K562 (cell line): ENCODE data around the gene PRELID2.

ENCODE experiments used
- BDP1 ChIP-seq: IDR thresholded peaks from 3 replicates; pipeline ENCODE4 v1.6.1; 2011; ENCODE audit not compliant: insufficient read length, insufficient read depth
- CEBPB ChIP-seq: fragments of 450-650 bp; IDR thresholded peaks from 2 replicates; pipeline ENCODE4 v1.6.1; 2016; ENCODE audit warnings: missing genetic modification characterization, missing compliant biosample characterization
- CTCF ChIP-seq, 3 experiments: IDR thresholded peaks in 2 of 3; conservative IDR thresholded peaks in 1 of 3; 2 replicates each; pipeline ENCODE4 v1.5.1; 2011 to 2012; ENCODE audit warnings: low read length in 3 of 3, mild to moderate bottlenecking in 3 of 3, control low read depth in 2 of 3, improper control_type of control experiment in 1 of 3, inconsistent platforms in 1 of 3, low read depth in 1 of 3, mixed read lengths in 1 of 3, moderate library complexity in 1 of 3; ENCODE audit not compliant: insufficient read depth in 2 of 3
- EGR1 ChIP-seq: fragments of 450-650 bp; conservative IDR thresholded peaks from 2 replicates; pipeline ENCODE4 v1.6.1; 2017; ENCODE audit warnings: mild to moderate bottlenecking
- GTF2A2 ChIP-seq: IDR thresholded peaks from 2 replicates; pipeline ENCODE4 v1.6.1; 2016; ENCODE audit warnings: mild to moderate bottlenecking, missing genetic modification characterization, missing compliant biosample characterization
- NFIC ChIP-seq: fragments of 450-650 bp; IDR thresholded peaks from 2 replicates; pipeline ENCODE4 v1.6.1; 2017; ENCODE audit warnings: mild to moderate bottlenecking, inconsistent platforms
- NONO ChIP-seq, 2 experiments: fragments of 200-400 bp in 1 of 2; fragments of 450-650 bp in 1 of 2; formaldehyde crosslinking in 1 of 2; IDR thresholded peaks; 2 replicates each; pipeline ENCODE4 v1.6.1; 2017; ENCODE audit warnings: low read depth in 2 of 2, mild to moderate bottlenecking in 2 of 2, moderate library complexity in 2 of 2, low read length in 1 of 2
- REST ChIP-seq, 2 experiments: fragments of 450-650 bp; formaldehyde crosslinking in 1 of 2; IDR thresholded peaks; 2 replicates each; pipeline versions ENCODE4 v1.4.0 to v1.6.1; 2014 to 2020; ENCODE audit warnings: mild to moderate bottlenecking in 2 of 2, borderline replicate concordance in 1 of 2, low read depth in 1 of 2
- TGIF2 ChIP-seq: sonication (generic); formaldehyde crosslinking; IDR thresholded peaks from 2 replicates; pipeline ENCODE4 v1.8.1; 2022; ENCODE audit warnings: mild to moderate bottlenecking, missing genetic modification reagents, moderate library complexity
- ZBTB7A ChIP-seq: IDR thresholded peaks from 2 replicates; pipeline ENCODE4 v1.6.1; 2011; ENCODE audit warnings: low read depth, mild to moderate bottlenecking, low read length, moderate library complexity, borderline replicate concordance; ENCODE audit not compliant: control insufficient read depth
- ZNF584 ChIP-seq: fragments of 200-800 bp; sonication (Bioruptor generic); IDR thresholded peaks from 2 replicates; pipeline ENCODE4 v1.6.1; 2016; ENCODE audit warnings: low read depth, mild to moderate bottlenecking, missing genetic modification characterization, missing compliant biosample characterization
- TF ChIP-seq, protein P1 (sequence below): sonication (generic); formaldehyde crosslinking; IDR thresholded peaks from 2 replicates; pipeline ENCODE4 v1.9.0; 2022; ENCODE audit warnings: mild to moderate bottlenecking, missing genetic modification reagents
- TF ChIP-seq, protein P2 (sequence below): sonication (generic); formaldehyde crosslinking; IDR thresholded peaks from 2 replicates; pipeline ENCODE4 v1.8.0; 2022; ENCODE audit warnings: missing genetic modification reagents, mild to moderate bottlenecking, borderline replicate concordance

DNA sequence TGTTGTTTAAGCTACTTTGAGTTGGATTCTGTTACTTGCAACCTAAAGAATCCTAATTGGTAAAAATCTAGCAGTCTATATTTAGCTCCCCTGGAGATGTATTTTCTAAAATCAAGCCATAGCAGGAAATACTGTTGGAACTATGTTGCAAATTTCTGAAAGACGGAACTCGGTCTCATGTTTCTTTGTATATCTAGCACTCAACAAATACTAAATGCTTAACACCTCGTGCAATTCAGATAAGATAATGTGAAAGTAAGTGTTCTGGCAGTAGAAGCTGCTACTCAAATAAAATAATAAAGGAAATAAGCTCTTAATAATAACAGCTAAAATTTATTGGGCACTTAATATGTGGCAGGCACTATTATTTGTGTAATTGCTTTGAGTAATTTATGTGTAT, 10.9 kb upstream of the PRELID2 start:
- TF ChIP-seq NFIC, result no peak
- TF ChIP-seq ZBTB7A, result no peak
- no peak for TF ChIP-seq CEBPB
- TF ChIP-seq GTF2A2 (tag), result no peak
- no peak for TF ChIP-seq REST (IDR thresholded peaks at IDR 0.05; ENCODE audit: borderline replicate concordance)
- TF ChIP-seq REST (CRISPR knock-in tag; IDR thresholded peaks at IDR 0.05; ENCODE audit: low read depth), result no peak
- TF ChIP-seq ZNF584 (CRISPR knock-in tag), result no peak
- TF ChIP-seq, protein P1, sequence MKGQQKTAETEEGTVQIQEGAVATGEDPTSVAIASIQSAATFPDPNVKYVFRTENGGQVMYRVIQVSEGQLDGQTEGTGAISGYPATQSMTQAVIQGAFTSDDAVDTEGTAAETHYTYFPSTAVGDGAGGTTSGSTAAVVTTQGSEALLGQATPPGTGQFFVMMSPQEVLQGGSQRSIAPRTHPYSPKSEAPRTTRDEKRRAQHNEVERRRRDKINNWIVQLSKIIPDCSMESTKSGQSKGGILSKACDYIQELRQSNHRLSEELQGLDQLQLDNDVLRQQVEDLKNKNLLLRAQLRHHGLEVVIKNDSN (CRISPR knock-in tag), result no peak
- no peak for TF ChIP-seq CTCF (IDR thresholded peaks at IDR 0.05 in 2 of 3, conservative IDR thresholded peaks at IDR 0.05 in 1 of 3; ENCODE audit: insufficient read depth in 2 of 3, low read depth in 1 of 3, low read length in 3 of 3)
- no peak for TF ChIP-seq EGR1
- TF ChIP-seq BDP1, result no peak
- TF ChIP-seq, protein P2, sequence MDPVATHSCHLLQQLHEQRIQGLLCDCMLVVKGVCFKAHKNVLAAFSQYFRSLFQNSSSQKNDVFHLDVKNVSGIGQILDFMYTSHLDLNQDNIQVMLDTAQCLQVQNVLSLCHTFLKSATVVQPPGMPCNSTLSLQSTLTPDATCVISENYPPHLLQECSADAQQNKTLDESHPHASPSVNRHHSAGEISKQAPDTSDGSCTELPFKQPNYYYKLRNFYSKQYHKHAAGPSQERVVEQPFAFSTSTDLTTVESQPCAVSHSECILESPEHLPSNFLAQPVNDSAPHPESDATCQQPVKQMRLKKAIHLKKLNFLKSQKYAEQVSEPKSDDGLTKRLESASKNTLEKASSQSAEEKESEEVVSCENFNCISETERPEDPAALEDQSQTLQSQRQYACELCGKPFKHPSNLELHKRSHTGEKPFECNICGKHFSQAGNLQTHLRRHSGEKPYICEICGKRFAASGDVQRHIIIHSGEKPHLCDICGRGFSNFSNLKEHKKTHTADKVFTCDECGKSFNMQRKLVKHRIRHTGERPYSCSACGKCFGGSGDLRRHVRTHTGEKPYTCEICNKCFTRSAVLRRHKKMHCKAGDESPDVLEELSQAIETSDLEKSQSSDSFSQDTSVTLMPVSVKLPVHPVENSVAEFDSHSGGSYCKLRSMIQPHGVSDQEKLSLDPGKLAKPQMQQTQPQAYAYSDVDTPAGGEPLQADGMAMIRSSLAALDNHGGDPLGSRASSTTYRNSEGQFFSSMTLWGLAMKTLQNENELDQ, result no peak
- no peak for TF ChIP-seq TGIF2 (CRISPR knock-in tag)
- no peak for TF ChIP-seq NONO (IDR thresholded peaks at IDR 0.05; ENCODE audit: low read depth in 2 of 2, low read length in 1 of 2)
